GM12878 (cell line): ENCODE data around the gene ACTMAP. TPM values are rescaled to one million over a fixed set of nuclear protein-coding genes. Genes with fewer than 3 reads are reported as not detected.

ENCODE experiments used
- E4F1 ChIP-seq: fragments of 450-650 bp; IDR thresholded peaks from 2 replicates; pipeline ENCODE4 v1.6.1; 2018; ENCODE audit warnings: borderline replicate concordance, mild to moderate bottlenecking; ENCODE audit not compliant: partially characterized antibody
- EED ChIP-seq: sonication (generic); IDR thresholded peaks from 2 replicates; pipeline ENCODE4 v1.6.1; 2016; ENCODE audit warnings: antibody characterized with exemption, low read depth
- FOS ChIP-seq: IDR thresholded peaks from 3 replicates; pipeline ENCODE4 v1.6.1; 2011; ENCODE audit warnings: borderline replicate concordance; ENCODE audit not compliant: insufficient read length; ENCODE audit errors: extremely low read depth
- MEF2B ChIP-seq: fragments of 450-650 bp; IDR thresholded peaks from 2 replicates; pipeline ENCODE4 v1.6.1; 2018; ENCODE audit warnings: mild to moderate bottlenecking, moderate library complexity; ENCODE audit not compliant: partially characterized antibody, poor library complexity, severe bottlenecking
- MYB ChIP-seq: fragments of 150-350 bp; IDR thresholded peaks from 2 replicates; pipeline ENCODE4 v1.6.1; 2014; ENCODE audit warnings: mild to moderate bottlenecking, low read depth, low read length, borderline replicate concordance
- USF1 ChIP-seq: IDR thresholded peaks from 2 replicates; pipeline ENCODE4 v1.6.1; 2011; ENCODE audit warnings: borderline replicate concordance, low read depth, mild to moderate bottlenecking, moderate library complexity, mixed read lengths, low read length; ENCODE audit not compliant: insufficient read depth; ENCODE audit errors: extremely low read length
- ZNF687 ChIP-seq: fragments of 450-650 bp; IDR thresholded peaks from 2 replicates; pipeline ENCODE4 v1.6.1; 2017; ENCODE audit warnings: mild to moderate bottlenecking, moderate library complexity
- polyA plus RNA-seq, 11 experiments: library from polyadenylated mRNA; depleted of rRNA in 4 of 11; unstranded in 6 of 11; stranded (reverse) in 5 of 11; fragments of >200 nt; fragmentation: Nextera tagmentation in 4 of 11; fragmentation: Illumina TruSeq in 1 of 11; extraction: Ambion mirVana in 4 of 11; extraction: Trizol in 1 of 11; gene quantifications; 1 replicate in 1 of 11; 2 replicates in 10 of 11; pipeline versions ENCODE4 v1.2.1 to v1.2.3, GENCODE V29; 2011 to 2016; ENCODE audit warnings: inconsistent platforms in 2 of 11, missing spikeins in 2 of 11, low read depth in 1 of 11
- total RNA-seq, 4 experiments: library from RNA; depleted of rRNA in 3 of 4; stranded (reverse); fragments of >200 nt in 3 of 4; fragmentation: Illumina TruSeq in 1 of 4; extraction: Trizol in 1 of 4; gene quantifications; 2 replicates each; pipeline versions ENCODE4 v1.2.1 to v1.2.3, GENCODE V29; 2013 to 2021

Gene ACTMAP
- total and polyA plus RNA-seq, 10 of the 15 experiments (the other 5 are each of a cell fraction or from before 2014, with no cell fraction given), result 3.0 to 26.2 (median 11.1) TPM

- TF ChIP-seq ZNF687 (no peak), FOS (no peak), E4F1 (no peak), EED (no peak), USF1 (no peak), MYB (no peak), MEF2B (no peak)
These were observed 41.7 kb upstream of the ACTMAP start (continued) for GRCh38 chr19:40791996-40792395.
